Panc1 (cell line): ENCODE measurements around the gene HOTAIR. TPM values are rescaled to one million over a fixed set of nuclear protein-coding genes. Genes with fewer than 3 reads are reported as not detected.

Experiments
- ATAC-seq: fragments of 200-7000 bp; cut with Tn5 transposase; 2 replicates; pipeline ENCODE4 v1.9.1; 2020; ENCODE audit warnings: mild to moderate bottlenecking, moderate library complexity
- BruUV-seq: library from RNA; stranded (reverse); fragments of 400-500 nt; replicated peaks from 2 replicates; lab custom pipeline; 2021; lab: Mats Ljungman, UMichigan
- CTCF ChIA-PET: fragments of 300-600 bp; sonication (Branson Sonifier 250); formaldehyde crosslinking; loops from one replicate; lab custom pipeline; 2022; ENCODE audit warnings: antibody characterized with exemption; lab: Charles Lee
- POLR2A ChIA-PET: fragments of 300-600 bp; sonication (Branson Sonifier 250); formaldehyde crosslinking; loops from one replicate; lab custom pipeline; 2022; ENCODE audit warnings: antibody characterized with exemption; lab: Charles Lee
- DNase-seq: peaks from one replicate; pipeline ENCODE4 v3.0.0-alpha.2; 2010; ENCODE audit warnings: low read depth, low spot score
- H3K27ac ChIP-seq: 2 replicates; pipeline ENCODE4 v1.5.1; 2011; ENCODE audit warnings: mild to moderate bottlenecking, low read length, inconsistent platforms
- H3K27me3 ChIP-seq: fragments of 200-500 bp; sonication (Bioruptor generic); 2 replicates; pipeline ENCODE4 v1.6.0; 2014; ENCODE audit warnings: low read length, inconsistent platforms; ENCODE audit not compliant: control insufficient read depth, insufficient read depth
- H3K36me3 ChIP-seq: fragments of 200-500 bp; sonication (Bioruptor generic); 2 replicates; pipeline ENCODE4 v1.5.1; 2014; ENCODE audit warnings: inconsistent platforms, mild to moderate bottlenecking, low read length, moderate library complexity; ENCODE audit not compliant: control insufficient read depth, insufficient read depth
- H3K4me1 ChIP-seq: 2 replicates; pipeline ENCODE4 v1.5.1; 2011; ENCODE audit warnings: inconsistent platforms, mild to moderate bottlenecking, low read length, moderate library complexity; ENCODE audit not compliant: control insufficient read depth, insufficient read depth
- H3K4me3 ChIP-seq, 2 experiments: 2 replicates each; pipeline ENCODE4 v1.5.1; 2011 to 2012; ENCODE audit warnings: low read depth in 2 of 2, low read length in 2 of 2, mild to moderate bottlenecking in 2 of 2, inconsistent platforms in 1 of 2, moderate library complexity in 1 of 2
- H3K9me3 ChIP-seq: fragments of 200-500 bp; sonication (Bioruptor generic); 2 replicates; pipeline ENCODE4 v1.5.1; 2014; ENCODE audit warnings: low read depth, mild to moderate bottlenecking, inconsistent platforms, low read length, moderate library complexity; ENCODE audit not compliant: control insufficient read depth, insufficient read depth
- POLR2AphosphoS5 ChIP-seq: IDR thresholded peaks from 2 replicates; pipeline ENCODE4 v1.6.1; 2012; ENCODE audit warnings: mild to moderate bottlenecking, low read depth, low read length, moderate library complexity
- REST ChIP-seq, 2 experiments: IDR thresholded peaks; 2 replicates each; pipeline ENCODE4 v1.6.1; 2011 to 2012; ENCODE audit warnings: low read depth in 2 of 2, control low read depth in 1 of 2, low read length in 1 of 2, mild to moderate bottlenecking in 1 of 2, moderate library complexity in 1 of 2; ENCODE audit not compliant: insufficient read depth in 1 of 2
- SIN3A ChIP-seq: IDR thresholded peaks from 2 replicates; pipeline ENCODE4 v1.6.1; 2012; ENCODE audit warnings: low read depth, mild to moderate bottlenecking, low read length, moderate library complexity, borderline replicate concordance; ENCODE audit not compliant: insufficient read depth
- TCF7L2 ChIP-seq: IDR thresholded peaks from 2 replicates; pipeline ENCODE4 v1.6.1; 2011; ENCODE audit warnings: mild to moderate bottlenecking, low read depth, low read length, inconsistent platforms
- in situ Hi-C: cut with HindIII; loops from 2 replicates; pipeline ENCODE4 v1.10.0; 2016; ENCODE audit warnings: low sequenced_read_pairs, low pct_unique_long_range_greater_than_20kb
- intact Hi-C: fragments of 100-400 bp; cut with micrococcal nuclease; formaldehyde crosslinking; loops from one replicate; pipeline ENCODE4 v1.10.0; 2022; ENCODE audit not compliant: unreplicated experiment
- total RNA-seq: library from RNA; stranded (reverse); gene quantifications from one replicate; pipeline ENCODE4 v1.2.1, GENCODE V29; 2021; ENCODE audit not compliant: unreplicated experiment
- TF ChIP-seq, protein P1 (sequence below): fragments of 450-650 bp; IDR thresholded peaks from 2 replicates; pipeline ENCODE4 v1.5.1; 2017; ENCODE audit warnings: mild to moderate bottlenecking

Gene HOTAIR
- total RNA-seq, 1 experiment from 2014 or later = 31.7 TPM

- intact Hi-C loops (no loop called here), in situ Hi-C loops (no loop called here)
- POLR2A ChIA-PET = no interaction called here
Measured at GRCh38 chr12:53929527-53929926, 45.2 kb downstream of the HOTAIR start.

GRCh38 chr12:53928054-53928835 is 46.5 kb downstream of the HOTAIR start:
- no peaks in the 10 kb centered on the region for H3K27me3 ChIP-seq
- H3K36me3 ChIP-seq = no peaks in the 10 kb centered on the region
- ChIA-PET CTCF (interaction anchor here (0.7 kb wide), 1 partner anchor 251 kb away, joined by 4 read pairs; no protein-coding TSS in a partner anchor), POLR2A (interaction anchor here (0.5 kb wide), 1 partner anchor 31 kb away, joined by 3 read pairs; no protein-coding TSS in a partner anchor)
- in situ Hi-C loops (no loop called here), intact Hi-C loops (no loop called here)
- no peak for TF ChIP-seq REST (IDR thresholded peaks at IDR 0.05; ENCODE audit: insufficient read depth in 1 of 2, low read depth in 2 of 2, low read length in 1 of 2)
- TF ChIP-seq SIN3A = no peak
- TF ChIP-seq POLR2AphosphoS5 = no peak
- DNase-seq (no peak), ATAC-seq (no peak; the same call in 1 of the 2 replicates)
- no peak overlapping the region for H3K4me3 ChIP-seq
- BruUV-seq = no TSS peak
- no peaks in the 10 kb centered on the region for H3K9me3 ChIP-seq
- peak overlapping the region; percentile 14; the same call in 1 of the 2 replicates for H3K27ac ChIP-seq
- H3K4me1 ChIP-seq = no peaks in the 10 kb centered on the region

More at GRCh38 chr12:53929527-53929926, 45.2 kb downstream of the HOTAIR start:
- peak overlapping the region; percentile 25; the same call in 1 of the 2 replicates for H3K27ac ChIP-seq
- no peaks in the 10 kb centered on the region for H3K9me3 ChIP-seq
- DNase-seq (no peak), ATAC-seq (no peak)
- H3K36me3 ChIP-seq = no peaks in the 10 kb centered on the region
- no peaks in the 10 kb centered on the region for H3K4me1 ChIP-seq
- CTCF ChIA-PET = no interaction called here
- no peaks in the 10 kb centered on the region for H3K27me3 ChIP-seq
- no TSS peak for BruUV-seq
- TF ChIP-seq, protein P1, sequence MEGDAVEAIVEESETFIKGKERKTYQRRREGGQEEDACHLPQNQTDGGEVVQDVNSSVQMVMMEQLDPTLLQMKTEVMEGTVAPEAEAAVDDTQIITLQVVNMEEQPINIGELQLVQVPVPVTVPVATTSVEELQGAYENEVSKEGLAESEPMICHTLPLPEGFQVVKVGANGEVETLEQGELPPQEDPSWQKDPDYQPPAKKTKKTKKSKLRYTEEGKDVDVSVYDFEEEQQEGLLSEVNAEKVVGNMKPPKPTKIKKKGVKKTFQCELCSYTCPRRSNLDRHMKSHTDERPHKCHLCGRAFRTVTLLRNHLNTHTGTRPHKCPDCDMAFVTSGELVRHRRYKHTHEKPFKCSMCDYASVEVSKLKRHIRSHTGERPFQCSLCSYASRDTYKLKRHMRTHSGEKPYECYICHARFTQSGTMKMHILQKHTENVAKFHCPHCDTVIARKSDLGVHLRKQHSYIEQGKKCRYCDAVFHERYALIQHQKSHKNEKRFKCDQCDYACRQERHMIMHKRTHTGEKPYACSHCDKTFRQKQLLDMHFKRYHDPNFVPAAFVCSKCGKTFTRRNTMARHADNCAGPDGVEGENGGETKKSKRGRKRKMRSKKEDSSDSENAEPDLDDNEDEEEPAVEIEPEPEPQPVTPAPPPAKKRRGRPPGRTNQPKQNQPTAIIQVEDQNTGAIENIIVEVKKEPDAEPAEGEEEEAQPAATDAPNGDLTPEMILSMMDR = no peak
- TF ChIP-seq REST (IDR thresholded peaks at IDR 0.05; ENCODE audit: insufficient read depth in 1 of 2, low read depth in 2 of 2, low read length in 1 of 2) (no peak), POLR2AphosphoS5 (no peak), SIN3A (no peak), TCF7L2 (no peak)
- H3K4me3 ChIP-seq = no peak overlapping the region
